Muscle layer of colon (tissue), 2 donors: Measurements from ENCODE around the gene PRSS50.

ENCODE experiments used
- H3K27ac ChIP-seq: one replicate; pipeline ENCODE4 v1.7.0; 2013; ENCODE audit warnings: low read depth, mild to moderate bottlenecking, low read length, moderate library complexity
- H3K27me3 ChIP-seq, 2 donors: one replicate each; pipeline ENCODE4 v1.7.0; 2013; ENCODE audit warnings: low read length in 2 of 2, mild to moderate bottlenecking in 2 of 2; ENCODE audit not compliant: insufficient read depth in 2 of 2, control insufficient read depth in 1 of 2
- H3K36me3 ChIP-seq: one replicate; pipeline ENCODE4 v1.7.0; 2013; ENCODE audit warnings: mild to moderate bottlenecking, low read length; ENCODE audit not compliant: insufficient read depth
- H3K4me1 ChIP-seq: one replicate; pipeline ENCODE4 v1.7.0; 2013; ENCODE audit warnings: mild to moderate bottlenecking, low read length; ENCODE audit not compliant: insufficient read depth
- H3K4me3 ChIP-seq, 2 donors: one replicate each; pipeline ENCODE4 v1.7.0; 2013; ENCODE audit warnings: low read length in 2 of 2, low read depth in 1 of 2, mild to moderate bottlenecking in 1 of 2, moderate library complexity in 1 of 2
- H3K9ac ChIP-seq: one replicate; pipeline ENCODE4 v1.7.0; 2013; ENCODE audit warnings: low read length
- H3K9me3 ChIP-seq: one replicate; pipeline ENCODE4 v1.7.0; 2013; ENCODE audit warnings: mild to moderate bottlenecking, low read length
- donor health status: abdominal sarcoma.
- donor health status: Adenocarcinoma of cecum.

Gene PRSS50

GRCh38 chr3:46664971-46665762 is 52.5 kb downstream of the PRSS50 start:
- Histone ChIP-seq H3K27me3 (no peaks in the 10 kb centered on the region), H3K4me1 (peaks cover 17% of the 10 kb centered on the region), H3K9ac (no peak overlapping the region), H3K27ac (no peak overlapping the region), H3K4me3 (no peak overlapping the region), H3K9me3 (no peaks in the 10 kb centered on the region), H3K36me3 (no peaks in the 10 kb centered on the region)

GRCh38 chr3:46664188-46664970 is 53.3 kb downstream of the PRSS50 start:
- Histone ChIP-seq H3K9me3 (no peaks in the 10 kb centered on the region), H3K9ac (no peak overlapping the region), H3K4me1 (peaks cover 17% of the 10 kb centered on the region), H3K27me3 (no peaks in the 10 kb centered on the region), H3K4me3 (no peak overlapping the region), H3K36me3 (no peaks in the 10 kb centered on the region), H3K27ac (no peak overlapping the region)

- no peak overlapping the region for H3K4me3 ChIP-seq
- no peak overlapping the region for H3K27ac ChIP-seq
- no peaks in the 10 kb centered on the region for H3K36me3 ChIP-seq
- no peak overlapping the region for H3K9ac ChIP-seq
- H3K4me1 ChIP-seq = peaks cover 17% of the 10 kb centered on the region
- no peaks in the 10 kb centered on the region for H3K27me3 ChIP-seq
- H3K9me3 ChIP-seq = no peaks in the 10 kb centered on the region
These were observed 54.0 kb downstream of the PRSS50 start for GRCh38 chr3:46663591-46664135.

GRCh38 chr3:46662771-46663551 is 54.7 kb downstream of the PRSS50 start:
- Histone ChIP-seq H3K27me3 (no peaks in the 10 kb centered on the region), H3K9ac (no peak overlapping the region), H3K4me3 (no peak overlapping the region), H3K4me1 (peaks cover 17% of the 10 kb centered on the region), H3K36me3 (no peaks in the 10 kb centered on the region), H3K27ac (no peak overlapping the region), H3K9me3 (no peaks in the 10 kb centered on the region)
